CD4-positive, alpha-beta T cell (primary cell): Measurements from ENCODE around the gene RBL1. TPM values are rescaled to one million over a fixed set of nuclear protein-coding genes. Genes with fewer than 3 reads are reported as not detected.

Experiments
- ATAC-seq: fragments of 200-7000 bp; cut with Tn5 transposase; one replicate; pipeline ENCODE4 v1.10.0; 2022; ENCODE audit warnings: mild to moderate bottlenecking; ENCODE audit not compliant: poor library complexity
- CTCF ChIA-PET: fragments of 350-600 bp; sonication (Branson Sonifier 250); formaldehyde crosslinking; loops from one replicate; lab custom pipeline; 2021; ENCODE audit warnings: antibody characterized with exemption, inconsistent platforms; lab: Charles Lee
- POLR2A ChIA-PET: fragments of 350-600 bp; sonication (Branson Sonifier 250); formaldehyde crosslinking; loops from one replicate; lab custom pipeline; 2021; ENCODE audit warnings: antibody characterized with exemption, inconsistent platforms; lab: Charles Lee
- DNase-seq, 14 experiments: peaks; one replicate each; pipeline ENCODE4 v3.0.0-alpha.2; 2013 to 2020; ENCODE audit warnings: mixed read lengths in 2 of 14
- H3K27ac ChIP-seq, 2 donors: one replicate each; pipeline versions ENCODE4 v1.5.1 to v1.7.0; 2013; ENCODE audit warnings: low read length in 2 of 2, low read depth in 1 of 2, mild to moderate bottlenecking in 1 of 2
- H3K27me3 ChIP-seq, 2 experiments: 1 replicate in 1 of 2; 2 replicates in 1 of 2; pipeline versions ENCODE4 v1.6.1 to v1.7.0; 2013; ENCODE audit warnings: low read length in 2 of 2, control low read depth in 1 of 2, mild to moderate bottlenecking in 1 of 2, moderate library complexity in 1 of 2; ENCODE audit not compliant: insufficient read depth in 2 of 2, control insufficient read depth in 1 of 2
- H3K36me3 ChIP-seq: one replicate; pipeline ENCODE4 v1.6.1; 2013; ENCODE audit warnings: low read length, control low read depth; ENCODE audit not compliant: insufficient read depth
- H3K4me1 ChIP-seq: one replicate; pipeline ENCODE4 v1.6.1; 2013; ENCODE audit warnings: low read length, control low read depth; ENCODE audit not compliant: insufficient read depth
- H3K4me3 ChIP-seq: one replicate; pipeline ENCODE4 v1.5.1; 2013; ENCODE audit warnings: mild to moderate bottlenecking, low read length, moderate library complexity
- H3K9me3 ChIP-seq, 2 experiments: 1 replicate in 1 of 2; 2 replicates in 1 of 2; pipeline versions ENCODE4 v1.6.1 to v1.7.0; 2013; ENCODE audit warnings: low read length in 2 of 2, mild to moderate bottlenecking in 2 of 2, control low read depth in 1 of 2, moderate library complexity in 1 of 2; ENCODE audit not compliant: control insufficient read depth in 1 of 2, insufficient read depth in 1 of 2
- H3K27ac Mint-ChIP-seq: one replicate; pipeline ENCODE4 v1.8.0; 2020; ENCODE audit warnings: mixed read lengths
- H3K27me3 Mint-ChIP-seq: one replicate; pipeline ENCODE4 v1.8.0; 2021; ENCODE audit warnings: mixed read lengths
- H3K36me3 Mint-ChIP-seq: one replicate; pipeline ENCODE4 v1.8.0; 2021; ENCODE audit warnings: low read depth, mixed read lengths
- H3K4me1 Mint-ChIP-seq: one replicate; pipeline ENCODE4 v1.8.0; 2021; ENCODE audit warnings: low read depth, mixed read lengths
- H3K4me3 Mint-ChIP-seq: one replicate; pipeline ENCODE4 v1.8.0; 2020; ENCODE audit warnings: mild to moderate bottlenecking, mixed read lengths
- H3K9me3 Mint-ChIP-seq: one replicate; pipeline ENCODE4 v1.8.0; 2020; ENCODE audit warnings: mixed read lengths
- intact Hi-C, 2 experiments: fragments of 100-400 bp; cut with DNase I in 1 of 2; cut with micrococcal nuclease in 1 of 2; formaldehyde crosslinking; loops; one replicate each; pipeline versions ENCODE4 v1.15.1 to v1.9.0; 2023 to 2025; cut with DNase I, micrococcal nuclease
- total RNA-seq, 174 experiments: library from RNA in 2 of 174; stranded (reverse) in 2 of 174; gene quantifications; one replicate each; pipeline ENCODE4 v1.2.3 and lab custom pipeline; 2021 to 2026
- TF ChIP-seq, protein P1 (sequence below): fragments of 200-600 bp; IDR thresholded peaks from one replicate; pipeline ENCODE4 v1.8.0; 2022; ENCODE audit warnings: antibody characterized with exemption, mild to moderate bottlenecking

The RBL1 gene
- total RNA-seq, 2 experiments from 2014 or later, result 37.4 to 39.1 TPM

GRCh38 chr20:36992802-36993334 is 102.9 kb downstream of the RBL1 start:
- Mint-ChIP-seq H3K27ac (no peak overlapping the region), H3K4me1 (peaks cover 46% of the 10 kb centered on the region), H3K27me3 (no peaks in the 10 kb centered on the region), H3K9me3 (peaks cover 9% of the 10 kb centered on the region), H3K4me3 (no peak overlapping the region), H3K36me3 (peaks cover 46% of the 10 kb centered on the region)
- no peaks in the 10 kb centered on the region for H3K9me3 ChIP-seq
- H3K4me3 ChIP-seq, result no peak overlapping the region
- no peak for ATAC-seq
- no peak for DNase-seq
- peaks cover 24% of the 10 kb centered on the region for H3K4me1 ChIP-seq
- H3K27me3 ChIP-seq, result no peaks in the 10 kb centered on the region
- TF ChIP-seq, protein P1, sequence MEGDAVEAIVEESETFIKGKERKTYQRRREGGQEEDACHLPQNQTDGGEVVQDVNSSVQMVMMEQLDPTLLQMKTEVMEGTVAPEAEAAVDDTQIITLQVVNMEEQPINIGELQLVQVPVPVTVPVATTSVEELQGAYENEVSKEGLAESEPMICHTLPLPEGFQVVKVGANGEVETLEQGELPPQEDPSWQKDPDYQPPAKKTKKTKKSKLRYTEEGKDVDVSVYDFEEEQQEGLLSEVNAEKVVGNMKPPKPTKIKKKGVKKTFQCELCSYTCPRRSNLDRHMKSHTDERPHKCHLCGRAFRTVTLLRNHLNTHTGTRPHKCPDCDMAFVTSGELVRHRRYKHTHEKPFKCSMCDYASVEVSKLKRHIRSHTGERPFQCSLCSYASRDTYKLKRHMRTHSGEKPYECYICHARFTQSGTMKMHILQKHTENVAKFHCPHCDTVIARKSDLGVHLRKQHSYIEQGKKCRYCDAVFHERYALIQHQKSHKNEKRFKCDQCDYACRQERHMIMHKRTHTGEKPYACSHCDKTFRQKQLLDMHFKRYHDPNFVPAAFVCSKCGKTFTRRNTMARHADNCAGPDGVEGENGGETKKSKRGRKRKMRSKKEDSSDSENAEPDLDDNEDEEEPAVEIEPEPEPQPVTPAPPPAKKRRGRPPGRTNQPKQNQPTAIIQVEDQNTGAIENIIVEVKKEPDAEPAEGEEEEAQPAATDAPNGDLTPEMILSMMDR, result no peak
- H3K36me3 ChIP-seq, result peaks cover 12% of the 10 kb centered on the region
- intact Hi-C loops, result no loop called here
- CTCF ChIA-PET, result interaction anchor here (1.1 kb wide), 1 partner anchor 39 kb away, joined by 5 read pairs; no protein-coding TSS in a partner anchor
- no peak overlapping the region for H3K27ac ChIP-seq
- POLR2A ChIA-PET, result interaction anchor here (0.8 kb wide), 1 partner anchor 38 kb away, joined by 3 read pairs; no protein-coding TSS in a partner anchor

DNA sequence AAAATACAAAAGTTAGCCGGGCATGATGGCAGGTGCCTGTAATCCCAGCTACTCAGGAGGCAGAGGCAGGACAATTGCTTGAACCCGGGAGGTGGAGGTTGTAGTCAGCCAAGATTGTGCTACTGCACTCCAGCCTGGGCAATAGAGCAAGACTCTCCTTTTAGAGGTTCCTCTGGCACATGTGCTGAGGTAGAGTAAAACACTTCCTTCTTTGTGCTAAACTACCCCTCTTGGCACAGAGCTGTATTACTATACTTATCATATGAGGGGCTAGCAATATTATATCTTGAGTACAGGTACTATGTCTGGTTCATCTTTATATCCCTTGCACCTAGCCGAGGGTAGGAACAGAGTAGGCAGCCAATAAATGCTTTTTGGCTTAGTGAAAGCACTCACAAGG is 104.1 kb downstream of the RBL1 start:
- Histone ChIP-seq H3K27ac (no peak overlapping the region), H3K9me3 (no peaks in the 10 kb centered on the region), H3K36me3 (peaks cover 12% of the 10 kb centered on the region), H3K27me3 (no peaks in the 10 kb centered on the region), H3K4me1 (peaks cover 29% of the 10 kb centered on the region), H3K4me3 (no peak overlapping the region)
- DNase-seq (no peak), ATAC-seq (no peak)
- ChIA-PET POLR2A (no interaction called here), CTCF (interaction anchor here (1.1 kb wide), 1 partner anchor 38 kb away, joined by 5 read pairs; no protein-coding TSS in a partner anchor)
- Mint-ChIP-seq H3K27me3 (no peaks in the 10 kb centered on the region), H3K27ac (peak overlapping the region; percentile 68), H3K9me3 (peaks cover 9% of the 10 kb centered on the region), H3K4me3 (no peak overlapping the region), H3K4me1 (peaks cover 47% of the 10 kb centered on the region), H3K36me3 (peaks cover 42% of the 10 kb centered on the region)
- intact Hi-C loops, result no loop called here
- TF ChIP-seq, protein P1, result no peak

DNA sequence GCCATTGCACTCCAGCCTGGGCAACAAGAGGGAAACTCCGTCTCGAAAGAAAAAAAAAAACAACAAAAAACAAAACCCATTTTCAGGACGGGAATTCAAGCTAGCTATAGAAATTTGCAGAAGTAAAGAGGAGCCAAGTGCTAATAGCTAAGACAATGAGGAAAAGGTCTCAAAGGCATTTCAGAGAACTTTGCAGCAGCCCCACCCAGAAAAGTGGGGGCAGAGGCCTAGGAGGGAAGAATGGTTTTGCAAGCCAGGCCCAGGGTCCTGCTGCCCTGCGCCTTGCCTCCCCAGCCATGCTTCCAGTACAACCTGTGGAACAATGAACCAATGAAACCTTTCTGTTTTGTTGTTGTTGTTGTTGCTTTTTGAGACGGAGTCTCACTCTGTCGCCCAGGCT is 106.0 kb downstream of the RBL1 start:
- no peaks in the 10 kb centered on the region for H3K27me3 ChIP-seq
- no peak overlapping the region for H3K27ac ChIP-seq
- no peak for ATAC-seq
- H3K4me1 ChIP-seq, result peaks cover 29% of the 10 kb centered on the region
- CTCF ChIA-PET, result no interaction called here
- Mint-ChIP-seq H3K27me3 (no peaks in the 10 kb centered on the region), H3K4me1 (peaks cover 51% of the 10 kb centered on the region), H3K27ac (peak overlapping the region; percentile 69), H3K36me3 (peaks cover 27% of the 10 kb centered on the region), H3K9me3 (peaks cover 7% of the 10 kb centered on the region), H3K4me3 (no peak overlapping the region)
- intact Hi-C loops, result loop anchor here in 1 of 2 experiments (5.0 kb wide), 1 partner anchor 37 kb away; the partner anchor contains the start of gene SAMHD1
- no peaks in the 10 kb centered on the region for H3K9me3 ChIP-seq
- H3K4me3 ChIP-seq, result no peak overlapping the region
- TF ChIP-seq, protein P1, result no peak
- H3K36me3 ChIP-seq, result peaks cover 4% of the 10 kb centered on the region
- POLR2A ChIA-PET, result no interaction called here
- DNase-seq, result no peak
